HCEC 1CT (cell line): ENCODE results near the gene ASTN2.

Source experiments
- DNase-seq: peaks from one replicate; pipeline ENCODE4 v3.0.0-alpha.2; 2017

The ASTN2 gene

GRCh38 chr9:117414906-117415331, at the start of gene ASTN2:
ASTN2 (minus strand) TSS chr9:117415057; CDS start chr9:117414938, 119 bp downstream.
- no peak for DNase-seq

- no peak for DNase-seq
Measured at GRCh38 chr9:117462861-117463260, 48.0 kb upstream of the ASTN2 start.

GRCh38 chr9:117461386-117461785, 46.5 kb upstream of the ASTN2 start:
- DNase-seq: no peak

- DNase-seq: no peak
Measured at GRCh38 chr9:117460743-117461142, 45.9 kb upstream of the ASTN2 start.

GRCh38 chr9:117459913-117460312, 45.1 kb upstream of the ASTN2 start:
- no peak for DNase-seq

- no peak for DNase-seq
Measured at GRCh38 chr9:117458066-117458465, 43.2 kb upstream of the ASTN2 start.

- no peak for DNase-seq
Measured at GRCh38 chr9:117454711-117455110, 39.9 kb upstream of the ASTN2 start.

- DNase-seq: no peak
Measured at GRCh38 chr9:117453737-117454136, 38.9 kb upstream of the ASTN2 start.

- no peak for DNase-seq
Measured at GRCh38 chr9:117451311-117451710, 36.5 kb upstream of the ASTN2 start.

GRCh38 chr9:117448066-117448465, 33.2 kb upstream of the ASTN2 start:
- no peak for DNase-seq

GRCh38 chr9:117445631-117446030, 30.8 kb upstream of the ASTN2 start:
- DNase-seq: no peak

GRCh38 chr9:117444501-117444900, 29.6 kb upstream of the ASTN2 start:
- no peak for DNase-seq

GRCh38 chr9:117437283-117437682, 22.4 kb upstream of the ASTN2 start:
- DNase-seq: no peak

- no peak for DNase-seq
Measured at GRCh38 chr9:117435630-117436261, 20.9 kb upstream of the ASTN2 start.

GRCh38 chr9:117434566-117434965, 19.7 kb upstream of the ASTN2 start:
- DNase-seq: no peak

- no peak for DNase-seq
Measured at GRCh38 chr9:117430813-117431212, 16.0 kb upstream of the ASTN2 start.

- no peak for DNase-seq
Measured at GRCh38 chr9:117427357-117427913, 12.6 kb upstream of the ASTN2 start.

GRCh38 chr9:117425566-117425965, 10.7 kb upstream of the ASTN2 start:
- no peak for DNase-seq

- no peak for DNase-seq
Measured at GRCh38 chr9:117424291-117424690, 9.4 kb upstream of the ASTN2 start.

GRCh38 chr9:117418111-117418510, 3.3 kb upstream of the ASTN2 start:
- no peak for DNase-seq

GRCh38 chr9:117416856-117417255, 2.0 kb upstream of the ASTN2 start:
- DNase-seq: no peak

GRCh38 chr9:117415358-117415914, 579 bp upstream of the ASTN2 start:
- DNase-seq: no peak

GRCh38 chr9:117414220-117414905, 494 bp downstream of the ASTN2 start:
- no peak for DNase-seq
